DMS153 treated with DMSO at 0.1 percent for 48 hours (cell line): ENCODE data around the gene TNNI3K.
A peak's percentile ranks its signal among the peaks of the same experiment; 100 is the strongest.

Experiments
- DNase-seq: peaks from one replicate; lab custom pipeline; 2025; ENCODE audit not compliant: unreplicated experiment; lab: John Stamatoyannopoulos, UW

The TNNI3K gene

GRCh38 chr1:74481607-74482006 lies 246.4 kb downstream of the TNNI3K start:
- no peak for DNase-seq

- DNase-seq = no peak
Measured at GRCh38 chr1:74485622-74486021, 250.4 kb downstream of the TNNI3K start.

GRCh38 chr1:74486036-74486435 lies 250.8 kb downstream of the TNNI3K start:
- no peak for DNase-seq

GRCh38 chr1:74496669-74497068 lies 261.5 kb downstream of the TNNI3K start:
- no peak for DNase-seq

- no peak for DNase-seq
Measured at GRCh38 chr1:74498901-74499300, 263.7 kb downstream of the TNNI3K start.

- no peak for DNase-seq
Measured at GRCh38 chr1:74502432-74502831, 267.2 kb downstream of the TNNI3K start.

- DNase-seq = no peak
Measured at GRCh38 chr1:74502858-74503257, 267.7 kb downstream of the TNNI3K start.

- DNase-seq = peak; percentile 58
Measured at GRCh38 chr1:74504125-74504932, 269.1 kb downstream of the TNNI3K start.

GRCh38 chr1:74504933-74505512 lies 269.8 kb downstream of the TNNI3K start:
- DNase-seq = peak; percentile 86

- DNase-seq = no peak
Measured at GRCh38 chr1:74505928-74506710, 270.9 kb downstream of the TNNI3K start.

- DNase-seq = no peak
Measured at GRCh38 chr1:74508449-74508848, 273.3 kb downstream of the TNNI3K start.

GRCh38 chr1:74512170-74512915 lies 277.2 kb downstream of the TNNI3K start, which contains the start of gene LRRC53:
LRRC53 (minus strand) TSS chr1:74512611; CDS start chr1:74483349, 29,262 bp downstream.
- no peak for DNase-seq

- no peak for DNase-seq
Measured at GRCh38 chr1:74513411-74514300, 278.5 kb downstream of the TNNI3K start.

GRCh38 chr1:74517599-74518051 lies 282.4 kb downstream of the TNNI3K start:
- DNase-seq = no peak

GRCh38 chr1:74522148-74522547 lies 287.0 kb downstream of the TNNI3K start:
- DNase-seq = no peak

- no peak for DNase-seq
Measured at GRCh38 chr1:74523873-74524480, 288.8 kb downstream of the TNNI3K start.

- DNase-seq = no peak
Measured at GRCh38 chr1:74526708-74527107, 291.5 kb downstream of the TNNI3K start.

- DNase-seq = no peak
Measured at GRCh38 chr1:74528123-74528522, 292.9 kb downstream of the TNNI3K start.

- no peak for DNase-seq
Measured at GRCh38 chr1:74530892-74531291, 295.7 kb downstream of the TNNI3K start.

GRCh38 chr1:74531796-74532195 lies 296.6 kb downstream of the TNNI3K start:
- DNase-seq = no peak
